Loucy (cell line): ENCODE data around the gene DNAH8.

Source experiments
- H2AFZ ChIP-seq: fragments of 200-600 bp; sonication (generic); 2 replicates; pipeline ENCODE4 v1.6.0; 2016; ENCODE audit warnings: antibody characterized with exemption, mild to moderate bottlenecking, low read length, moderate library complexity
- H3F3A ChIP-seq: fragments of 200-600 bp; 2 replicates; pipeline ENCODE4 v1.6.0; 2016; ENCODE audit warnings: antibody characterized with exemption, low read depth, mild to moderate bottlenecking
- H3K27me3 ChIP-seq: fragments of 200-600 bp; sonication (generic); 2 replicates; pipeline ENCODE4 v1.6.1; 2014; ENCODE audit warnings: low read length, mild to moderate bottlenecking; ENCODE audit not compliant: insufficient read depth, poor library complexity, severe bottlenecking
- H3K36me3 ChIP-seq: fragments of 200-600 bp; sonication (generic); 2 replicates; pipeline ENCODE4 v1.6.1; 2016; ENCODE audit warnings: low read length; ENCODE audit not compliant: insufficient read depth
- H3K4me1 ChIP-seq: fragments of 200-600 bp; sonication (generic); 2 replicates; pipeline ENCODE4 v1.5.1; 2014; ENCODE audit warnings: low read length, mild to moderate bottlenecking; ENCODE audit not compliant: insufficient read depth, poor library complexity, severe bottlenecking
- H3K4me2 ChIP-seq: fragments of 200-600 bp; sonication (generic); 2 replicates; pipeline ENCODE4 v1.6.0; 2014; ENCODE audit warnings: antibody characterized with exemption, low read length, low read depth, mild to moderate bottlenecking; ENCODE audit not compliant: poor library complexity, severe bottlenecking
- H3K4me3 ChIP-seq: fragments of 200-600 bp; sonication (generic); 2 replicates; pipeline ENCODE4 v1.5.1; 2014; ENCODE audit warnings: low read length, mild to moderate bottlenecking, mixed read lengths; ENCODE audit not compliant: poor library complexity, severe bottlenecking
- H3K79me2 ChIP-seq: fragments of 200-600 bp; sonication (generic); 2 replicates; pipeline ENCODE4 v1.6.1; 2014; ENCODE audit warnings: low read length; ENCODE audit not compliant: insufficient read depth
- H3K9ac ChIP-seq: fragments of 200-600 bp; sonication (generic); 2 replicates; pipeline ENCODE4 v1.6.0; 2014; ENCODE audit warnings: mild to moderate bottlenecking, low read depth, low read length, moderate library complexity; ENCODE audit not compliant: poor library complexity, severe bottlenecking
- H3K9me2 ChIP-seq: fragments of 200-600 bp; sonication (generic); replicated peaks from 2 replicates; pipeline ENCODE4 v1.6.1; 2016; ENCODE audit warnings: low read depth, low read length, mixed read lengths
- H3K9me3 ChIP-seq: fragments of 200-600 bp; sonication (generic); 2 replicates; pipeline ENCODE4 v1.6.1; 2014; ENCODE audit warnings: mild to moderate bottlenecking, antibody characterized with exemption, low read length, low read depth; ENCODE audit not compliant: insufficient read depth
- H4K20me1 ChIP-seq: fragments of 200-600 bp; sonication (generic); 2 replicates; pipeline ENCODE4 v1.6.0; 2014; ENCODE audit warnings: antibody characterized with exemption, low read length, mild to moderate bottlenecking; ENCODE audit not compliant: insufficient read depth, poor library complexity, severe bottlenecking
- EZH2phosphoT487 ChIP-seq: fragments of 200-600 bp; IDR thresholded peaks from 2 replicates; pipeline ENCODE4 v1.6.1; 2018; ENCODE audit warnings: antibody characterized with exemption, mild to moderate bottlenecking, moderate library complexity, borderline replicate concordance
- TF ChIP-seq, protein P1 (sequence below): fragments of 200-600 bp; sonication (generic); conservative IDR thresholded peaks from 2 replicates; pipeline ENCODE4 v1.5.1; 2014; ENCODE audit warnings: mild to moderate bottlenecking, antibody characterized with exemption, low read length

Gene DNAH8

DNA sequence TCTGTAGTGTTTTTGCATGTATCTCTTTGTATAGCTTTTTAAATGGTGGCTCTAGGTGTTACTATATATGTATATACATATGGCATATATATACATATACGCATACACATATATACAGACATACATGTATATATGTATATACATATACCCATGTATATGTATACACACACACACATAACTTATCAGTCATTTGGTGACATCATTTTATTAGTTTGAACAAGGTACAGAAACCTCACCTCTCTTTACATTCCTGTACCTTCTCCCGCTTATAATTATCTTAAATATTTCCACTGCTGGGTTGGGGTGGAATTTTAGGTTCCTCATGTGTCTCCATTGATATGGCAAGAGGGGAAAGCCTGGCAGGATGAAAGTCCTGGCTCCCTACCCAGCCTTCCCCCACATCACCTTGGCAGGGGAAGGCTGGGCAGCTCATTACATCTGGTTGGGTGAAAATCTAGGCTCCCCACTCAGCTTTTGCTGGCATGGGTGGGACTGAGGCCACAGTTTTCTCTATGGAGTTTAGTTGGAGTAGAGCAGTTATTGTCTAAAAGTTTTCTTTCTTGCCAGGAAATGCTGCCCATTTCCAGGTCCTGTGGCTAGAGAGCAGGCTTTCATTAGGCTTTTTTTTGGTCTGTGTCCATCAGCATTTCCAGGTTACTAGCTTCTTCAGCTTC, 19.7 kb upstream of the DNAH8 start:
- Histone ChIP-seq H3K4me2 (no peak overlapping the region), H3K36me3 (no peaks in the 10 kb centered on the region), H3K79me2 (peaks cover 65% of the 10 kb centered on the region), H3K27me3 (no peaks in the 10 kb centered on the region), H3K9ac (no peak overlapping the region), H3K9me2 (no peaks in the 10 kb centered on the region), H3K9me3 (no peaks in the 10 kb centered on the region), H3K4me1 (peaks cover 30% of the 10 kb centered on the region), H2AFZ (no peak overlapping the region), H4K20me1 (peaks cover 23% of the 10 kb centered on the region), H3K4me3 (no peak overlapping the region), H3F3A (no peaks in the 10 kb centered on the region)
- TF ChIP-seq, protein P1, sequence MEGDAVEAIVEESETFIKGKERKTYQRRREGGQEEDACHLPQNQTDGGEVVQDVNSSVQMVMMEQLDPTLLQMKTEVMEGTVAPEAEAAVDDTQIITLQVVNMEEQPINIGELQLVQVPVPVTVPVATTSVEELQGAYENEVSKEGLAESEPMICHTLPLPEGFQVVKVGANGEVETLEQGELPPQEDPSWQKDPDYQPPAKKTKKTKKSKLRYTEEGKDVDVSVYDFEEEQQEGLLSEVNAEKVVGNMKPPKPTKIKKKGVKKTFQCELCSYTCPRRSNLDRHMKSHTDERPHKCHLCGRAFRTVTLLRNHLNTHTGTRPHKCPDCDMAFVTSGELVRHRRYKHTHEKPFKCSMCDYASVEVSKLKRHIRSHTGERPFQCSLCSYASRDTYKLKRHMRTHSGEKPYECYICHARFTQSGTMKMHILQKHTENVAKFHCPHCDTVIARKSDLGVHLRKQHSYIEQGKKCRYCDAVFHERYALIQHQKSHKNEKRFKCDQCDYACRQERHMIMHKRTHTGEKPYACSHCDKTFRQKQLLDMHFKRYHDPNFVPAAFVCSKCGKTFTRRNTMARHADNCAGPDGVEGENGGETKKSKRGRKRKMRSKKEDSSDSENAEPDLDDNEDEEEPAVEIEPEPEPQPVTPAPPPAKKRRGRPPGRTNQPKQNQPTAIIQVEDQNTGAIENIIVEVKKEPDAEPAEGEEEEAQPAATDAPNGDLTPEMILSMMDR, result no peak
- TF ChIP-seq EZH2phosphoT487, result no peak

DNA sequence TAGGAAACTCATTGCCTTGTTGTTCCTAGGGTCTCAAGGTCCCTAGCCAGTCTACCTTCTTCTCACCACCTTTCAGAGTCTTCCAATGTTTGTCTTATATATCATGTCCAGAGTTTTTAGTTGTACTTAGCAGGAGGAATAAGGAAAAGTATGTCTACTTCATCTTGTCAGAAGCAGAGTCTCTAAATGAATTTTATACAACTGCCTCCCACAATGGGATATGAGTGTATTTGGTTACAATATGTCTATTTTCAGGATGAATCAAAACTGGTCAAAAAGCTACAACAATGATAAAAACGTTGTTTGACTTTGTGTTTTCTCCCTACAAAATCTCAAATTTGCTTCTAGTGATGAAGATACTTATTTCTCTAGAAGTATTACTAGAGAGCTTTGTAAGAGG, 19.2 kb upstream of the DNAH8 start:
- H3K4me3 ChIP-seq, result no peak overlapping the region
- peaks cover 23% of the 10 kb centered on the region for H4K20me1 ChIP-seq
- H3K36me3 ChIP-seq, result no peaks in the 10 kb centered on the region
- peaks cover 71% of the 10 kb centered on the region for H3K79me2 ChIP-seq
- no peak overlapping the region for H3K9ac ChIP-seq
- no peaks in the 10 kb centered on the region for H3K27me3 ChIP-seq
- H3F3A ChIP-seq, result no peaks in the 10 kb centered on the region
- no peak overlapping the region for H2AFZ ChIP-seq
- no peaks in the 10 kb centered on the region for H3K9me2 ChIP-seq
- no peaks in the 10 kb centered on the region for H3K9me3 ChIP-seq
- peak overlapping the region; percentile 55 for H3K4me2 ChIP-seq
- H3K4me1 ChIP-seq, result peaks cover 30% of the 10 kb centered on the region
- TF ChIP-seq EZH2phosphoT487, result no peak
- TF ChIP-seq, protein P1, result no peak

- peaks cover 25% of the 10 kb centered on the region for H4K20me1 ChIP-seq
- H3K79me2 ChIP-seq, result peaks cover 75% of the 10 kb centered on the region
- peak overlapping the region; percentile 55 for H3K4me2 ChIP-seq
- H2AFZ ChIP-seq, result no peak overlapping the region
- no peak for TF ChIP-seq EZH2phosphoT487
- TF ChIP-seq, protein P1, result no peak
- no peaks in the 10 kb centered on the region for H3K27me3 ChIP-seq
- no peaks in the 10 kb centered on the region for H3K9me3 ChIP-seq
- no peak overlapping the region for H3K9ac ChIP-seq
- peaks cover 34% of the 10 kb centered on the region for H3K4me1 ChIP-seq
- H3F3A ChIP-seq, result no peaks in the 10 kb centered on the region
- H3K9me2 ChIP-seq, result no peaks in the 10 kb centered on the region
- no peaks in the 10 kb centered on the region for H3K36me3 ChIP-seq
- no peak overlapping the region for H3K4me3 ChIP-seq
Observed at GRCh38 chr6:38696345-38696744, 18.8 kb upstream of the DNAH8 start.
